Activated CD4-positive, alpha-beta T cell treated with anti-CD3 and anti-CD28 coated beads, Interleukin-2, amount 50 U/mL, for 48 hours (primary cell): ENCODE data around the gene CREB3L1.

Source experiments
- DNase-seq, 2 experiments: peaks; one replicate each; pipeline ENCODE4 v3.0.0-alpha.2; 2020

CREB3L1 gene, protein sequence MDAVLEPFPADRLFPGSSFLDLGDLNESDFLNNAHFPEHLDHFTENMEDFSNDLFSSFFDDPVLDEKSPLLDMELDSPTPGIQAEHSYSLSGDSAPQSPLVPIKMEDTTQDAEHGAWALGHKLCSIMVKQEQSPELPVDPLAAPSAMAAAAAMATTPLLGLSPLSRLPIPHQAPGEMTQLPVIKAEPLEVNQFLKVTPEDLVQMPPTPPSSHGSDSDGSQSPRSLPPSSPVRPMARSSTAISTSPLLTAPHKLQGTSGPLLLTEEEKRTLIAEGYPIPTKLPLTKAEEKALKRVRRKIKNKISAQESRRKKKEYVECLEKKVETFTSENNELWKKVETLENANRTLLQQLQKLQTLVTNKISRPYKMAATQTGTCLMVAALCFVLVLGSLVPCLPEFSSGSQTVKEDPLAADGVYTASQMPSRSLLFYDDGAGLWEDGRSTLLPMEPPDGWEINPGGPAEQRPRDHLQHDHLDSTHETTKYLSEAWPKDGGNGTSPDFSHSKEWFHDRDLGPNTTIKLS

GRCh38 chr11:46277622-46278386 lies at the start of gene CREB3L1:
Gene CREB3L1, plus strand, starts transcription at chr11:46277662. Its CDS starts 450 bp downstream, at chr11:46278112.
- DNase-seq, result no peak

DNA sequence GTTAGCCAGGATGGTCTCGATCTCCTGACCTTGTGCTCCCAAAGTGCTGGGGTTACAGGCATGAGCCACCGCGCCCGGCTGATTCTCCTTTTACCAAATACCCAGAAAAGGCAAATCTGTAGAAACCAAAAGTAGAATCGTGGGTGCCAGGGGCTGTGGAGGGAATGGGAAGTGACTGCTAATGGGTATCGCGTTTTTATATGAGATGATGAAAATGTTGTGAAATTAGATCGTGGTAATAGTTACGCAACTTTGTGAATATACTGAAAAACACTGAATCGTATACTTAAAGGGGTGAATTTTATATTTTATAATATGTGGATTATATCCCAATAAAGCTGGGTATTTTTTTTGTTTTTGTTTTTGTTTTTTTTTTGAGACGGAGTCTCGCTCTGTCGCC lies 48.2 kb upstream of the CREB3L1 start:
- no peak for DNase-seq

GRCh38 chr11:46234311-46234710 lies 43.2 kb upstream of the CREB3L1 start:
- no peak for DNase-seq

DNA sequence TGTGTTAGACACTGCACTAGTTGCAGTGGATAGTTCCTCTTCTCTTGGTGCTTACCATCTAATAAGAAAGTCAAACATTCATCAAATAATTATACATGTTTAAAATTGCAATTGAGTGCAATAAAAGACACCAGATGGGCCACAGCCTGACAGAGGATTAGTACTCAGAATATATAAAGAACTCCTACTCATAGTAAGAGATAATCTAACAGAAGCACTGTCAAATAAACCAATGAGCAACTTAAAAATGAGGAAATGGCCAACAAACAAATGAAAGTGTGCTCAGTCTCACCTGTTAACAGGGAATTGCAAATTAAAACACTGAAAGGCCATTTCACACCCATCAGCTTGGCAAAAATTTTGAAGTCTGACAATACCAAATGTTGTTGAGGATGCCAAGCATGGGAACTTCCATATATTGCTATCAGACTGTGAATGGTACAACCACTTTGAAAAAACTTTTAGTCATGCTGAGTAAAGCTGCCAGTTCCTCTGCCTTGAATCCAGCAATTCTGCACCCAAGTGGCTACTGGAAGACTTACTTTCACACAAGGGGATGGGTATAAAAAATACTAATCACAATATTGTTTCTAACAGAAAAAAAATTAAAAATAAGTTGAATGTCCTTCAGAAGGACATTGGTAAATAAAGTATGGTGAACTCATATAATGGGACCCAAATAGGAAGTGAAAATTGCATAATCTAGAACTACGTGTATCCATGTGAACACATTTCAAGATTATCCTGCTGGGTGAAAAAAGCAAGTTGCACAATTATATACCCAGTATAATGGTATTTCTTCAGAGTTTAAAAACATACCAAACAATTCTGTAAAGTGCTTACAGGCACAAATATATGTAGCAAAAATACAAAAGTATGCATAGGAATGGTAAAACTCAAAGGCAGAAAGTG lies 41.4 kb upstream of the CREB3L1 start:
- no peak for DNase-seq

DNA sequence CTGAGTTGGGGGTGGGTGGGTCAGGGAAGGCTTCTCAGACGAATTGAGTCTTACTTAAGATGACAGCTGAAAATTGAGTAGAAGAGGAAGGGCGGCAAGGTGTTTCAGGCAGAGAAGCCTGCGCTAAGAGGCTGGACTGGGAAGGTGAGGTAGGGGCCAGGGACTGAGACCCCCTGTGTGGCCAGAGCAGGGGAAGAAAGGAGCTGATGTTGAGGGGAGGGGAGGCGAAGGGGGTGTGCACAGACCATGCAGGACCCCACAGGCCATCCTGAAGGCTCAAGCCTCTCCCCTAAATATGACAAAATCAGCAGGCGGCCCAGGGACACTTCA lies 40.6 kb upstream of the CREB3L1 start:
- DNase-seq, result no peak

GRCh38 chr11:46237248-46238077 lies 40.0 kb upstream of the CREB3L1 start:
- peak; percentile 61 to 73 for DNase-seq

DNA sequence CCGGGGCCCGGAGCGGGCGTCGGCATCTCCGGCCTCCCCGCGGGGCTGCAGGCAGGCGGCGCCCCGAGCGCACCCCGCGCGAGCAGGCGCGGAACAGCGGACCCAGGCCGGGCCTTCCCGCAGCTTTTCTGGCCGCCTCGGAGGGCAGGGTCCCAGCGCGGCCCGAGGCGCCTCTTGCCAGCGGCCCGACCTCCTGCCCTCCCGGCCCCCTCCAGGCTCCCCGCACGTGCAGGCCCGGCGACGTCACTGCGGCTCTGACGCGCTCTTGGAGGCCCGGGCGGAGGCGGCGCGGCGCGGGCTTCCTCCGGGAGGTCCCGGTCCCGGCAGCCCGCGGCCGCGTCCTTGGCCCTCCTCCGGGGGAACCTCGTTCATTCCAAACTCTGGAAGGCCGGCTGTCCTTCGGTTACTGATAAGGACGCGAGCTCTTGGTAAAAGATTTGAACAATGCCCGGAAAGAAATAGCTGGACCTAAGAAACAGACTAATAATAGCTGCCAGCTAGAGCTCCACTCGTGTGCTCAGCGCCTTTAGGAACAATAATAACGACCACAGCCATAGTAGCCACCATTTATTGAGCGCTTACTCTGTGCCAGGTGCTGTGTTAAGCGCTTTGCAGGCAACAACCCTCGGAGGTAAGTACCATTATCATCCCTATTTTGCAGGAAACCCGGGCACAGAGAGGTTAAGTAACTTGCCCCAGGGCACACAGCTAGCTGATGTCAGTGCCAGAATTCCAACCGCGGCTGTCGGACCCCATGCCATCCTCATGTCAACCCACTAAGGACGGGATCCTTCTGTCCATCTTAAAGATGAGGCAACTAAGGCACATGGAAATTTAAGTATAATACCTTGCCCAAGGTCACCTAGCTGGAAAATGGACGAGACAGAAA lies 39.1 kb upstream of the CREB3L1 start:
- peak; percentile 69 to 74 for DNase-seq

GRCh38 chr11:46238967-46239800 lies 38.3 kb upstream of the CREB3L1 start:
- DNase-seq, result peak; percentile 82 to 87

DNA sequence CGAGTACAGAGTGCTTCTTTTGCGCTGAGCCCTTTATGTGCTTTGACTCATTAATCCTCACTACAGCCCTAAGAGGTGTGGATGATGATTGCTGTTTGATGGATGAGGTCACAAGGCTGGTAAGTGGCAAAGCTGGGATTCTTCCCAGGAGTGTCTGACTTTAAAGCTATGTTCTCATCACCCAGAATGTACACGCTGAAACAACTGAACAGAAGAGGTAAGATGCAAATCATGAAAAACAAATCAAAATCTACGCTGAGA lies 37.7 kb upstream of the CREB3L1 start:
- DNase-seq, result no peak

DNA sequence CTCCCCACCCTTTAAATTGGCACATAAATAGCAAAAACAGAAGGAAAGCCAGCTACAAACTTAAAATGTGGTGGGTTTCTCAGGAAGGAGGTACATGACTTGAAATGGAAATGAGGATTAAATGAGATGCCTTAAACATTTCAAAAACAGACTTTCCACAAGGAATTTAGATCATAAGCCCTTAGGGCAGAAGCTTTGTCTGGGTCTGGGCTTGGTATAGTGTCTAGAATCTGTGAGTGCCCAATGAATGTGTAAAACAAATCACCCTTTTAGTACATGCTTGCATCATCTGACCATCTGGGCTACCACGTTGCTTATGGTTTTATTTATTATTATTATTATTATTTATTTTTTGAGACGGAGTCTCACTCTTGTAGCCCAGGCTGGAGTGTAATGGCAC lies 37.1 kb upstream of the CREB3L1 start:
- no peak for DNase-seq

DNA sequence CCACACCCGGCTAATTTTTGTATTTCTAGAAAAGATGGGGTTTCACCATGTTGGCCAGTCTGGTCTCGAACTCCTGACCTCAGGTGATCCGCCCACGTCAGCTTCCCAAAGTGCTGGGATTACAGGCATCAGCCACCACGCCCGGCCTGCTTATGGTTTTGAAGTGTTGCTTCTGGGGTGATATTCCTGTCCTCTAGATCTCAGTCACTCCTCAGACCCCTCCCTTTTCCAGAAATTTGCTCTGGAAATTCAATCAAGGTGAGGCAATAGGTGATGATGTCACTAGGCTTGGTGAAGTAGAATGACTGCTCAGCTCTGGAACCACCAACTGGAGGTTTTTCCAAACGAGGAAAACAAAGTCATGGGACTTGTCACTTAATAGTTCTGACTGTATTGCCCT lies 36.6 kb upstream of the CREB3L1 start:
- DNase-seq, result no peak

- DNase-seq, result no peak
These were observed 35.2 kb upstream of the CREB3L1 start for GRCh38 chr11:46242041-46242951.

DNA sequence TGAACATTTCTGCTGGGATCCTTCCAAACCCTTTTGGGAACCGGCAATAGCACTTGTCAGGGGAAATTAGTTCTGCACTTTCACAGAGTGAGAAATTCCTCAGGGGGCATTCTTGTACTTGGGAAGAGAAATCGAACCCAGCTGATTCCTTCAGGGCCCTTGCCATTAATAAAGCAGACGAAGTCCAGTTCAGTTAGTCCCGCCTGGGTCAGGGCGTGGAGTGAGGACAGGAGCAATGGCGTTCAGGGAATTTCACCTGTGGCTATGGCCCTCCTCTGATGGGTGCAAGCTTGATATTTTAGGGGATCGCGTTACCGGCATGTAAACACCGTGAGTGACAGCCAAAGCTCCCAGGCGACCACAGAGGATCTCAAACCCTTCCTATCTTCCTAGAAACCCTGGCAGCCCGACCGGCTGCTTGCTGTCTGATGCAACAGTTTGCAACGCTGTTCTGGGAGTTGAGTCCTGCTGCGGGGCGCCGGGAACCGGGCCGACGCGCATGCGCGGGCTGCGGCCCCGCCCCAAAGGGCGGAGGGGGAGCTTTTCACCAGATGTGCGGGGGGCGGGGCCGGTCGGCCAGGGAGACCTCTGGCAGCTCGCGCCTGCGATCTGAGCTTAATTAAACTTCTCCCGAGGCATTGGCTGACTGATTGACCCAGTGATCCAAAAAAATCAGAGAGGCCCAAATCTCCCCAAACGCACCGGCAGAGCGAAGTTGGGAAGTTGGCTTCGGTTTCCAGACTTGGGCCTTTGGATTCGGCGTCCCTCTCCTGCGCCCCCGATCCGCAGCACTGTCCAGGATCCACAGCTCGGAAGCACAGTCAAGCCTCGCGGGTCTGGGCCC lies 34.3 kb upstream of the CREB3L1 start:
- DNase-seq, result peak; percentile 91 to 93

DNA sequence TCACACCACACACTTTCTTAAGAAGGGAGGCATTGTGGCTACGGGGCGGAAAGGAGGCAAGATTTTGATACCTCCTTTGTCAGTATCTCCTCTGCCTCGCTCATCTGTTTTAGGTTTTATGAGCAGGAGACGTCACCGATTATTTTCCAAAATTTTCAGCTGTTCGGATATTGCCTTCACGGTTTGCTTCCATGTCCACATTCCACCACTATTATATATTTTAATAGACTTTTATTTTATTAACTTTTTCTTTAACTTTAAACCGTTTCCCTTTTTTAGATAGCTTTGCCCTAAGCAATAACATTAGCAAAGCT lies 33.7 kb upstream of the CREB3L1 start:
- DNase-seq, result no peak

- DNase-seq, result no peak
These were observed 30.9 kb upstream of the CREB3L1 start for GRCh38 chr11:46246521-46246920.

DNA sequence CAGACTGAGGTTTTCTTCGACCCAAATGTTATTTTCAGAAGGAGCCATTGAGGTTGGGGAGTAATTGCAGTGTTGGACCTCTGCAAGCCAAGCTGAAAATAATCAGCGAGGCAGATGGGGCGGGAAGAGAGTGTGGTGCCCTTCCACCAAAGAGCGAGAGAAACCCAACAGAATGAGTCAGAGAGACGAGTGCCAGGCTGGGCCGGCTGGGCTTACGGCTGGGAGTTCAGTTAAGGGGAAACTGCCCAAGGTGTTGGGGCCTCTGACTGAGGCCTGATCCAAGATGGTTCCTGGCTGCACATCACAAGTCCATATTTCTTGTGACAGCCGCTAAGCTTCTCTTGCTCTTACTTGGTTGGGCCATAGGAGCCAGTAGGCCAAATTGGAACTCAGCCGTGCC lies 30.4 kb upstream of the CREB3L1 start:
- no peak for DNase-seq

GRCh38 chr11:46247659-46248058 lies 29.8 kb upstream of the CREB3L1 start:
- DNase-seq, result peak; percentile 35 to 48
